ENCODE data around the gene GLA.

- no peak for TF ChIP-seq POLR2A (IDR thresholded peaks at IDR 0.05)
- TF ChIP-seq CTCF (IDR thresholded peaks at IDR 0.05) = no peak
Measured at GRCh38 chrX:101360390-101360789, 47.3 kb downstream of the GLA start.

Measured in testis (tissue), 2 donors.